ENCODE data around the gene EFCAB11. TPM values are rescaled to one million over a fixed set of nuclear protein-coding genes. Genes with fewer than 3 reads are reported as not detected.
A peak's percentile ranks its signal among the peaks of the same experiment; 100 is the strongest.

Gene EFCAB11
- total RNA-seq, 4 donors from 2014 or later: 4.1 to 21.0 (median 5.6) TPM; not detected in 1

DNA sequence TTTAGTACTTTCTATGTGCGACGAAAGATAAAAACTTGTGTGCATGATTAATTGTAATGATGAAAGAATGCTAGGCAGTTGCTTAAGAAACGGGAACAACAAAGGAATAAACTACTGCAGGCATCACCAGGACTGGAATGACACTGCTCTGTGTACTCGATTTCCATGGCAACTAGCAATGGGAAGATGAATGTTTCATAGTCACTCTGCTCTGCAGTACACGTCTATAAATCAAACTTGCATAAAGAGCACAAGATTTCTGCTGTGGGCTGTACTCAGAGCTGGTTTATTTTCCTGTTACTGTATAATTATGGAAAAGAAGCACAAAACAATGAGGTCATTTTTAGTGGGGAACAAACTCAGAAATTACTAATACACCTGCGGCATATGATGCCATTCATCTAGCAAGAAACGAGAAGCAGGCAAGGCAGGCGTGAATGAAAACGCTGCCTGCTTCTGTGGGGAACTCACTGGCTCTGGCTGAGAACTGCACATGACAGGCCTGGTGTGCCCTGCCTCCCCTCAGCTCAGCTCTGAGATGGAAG, 41.8 kb downstream of the EFCAB11 start:
- peak overlapping the region; percentile 46 to 71 for H3K27ac ChIP-seq
- no peaks in the 10 kb centered on the region for H3K9me3 ChIP-seq
- intact Hi-C loops (cut with DNase I; ENCODE audit: low total_unique reads): loop anchor here (10.0 kb wide), 1 partner anchor 878 kb away; no protein-coding TSS in a partner anchor
- H3K4me1 ChIP-seq: peaks cover 0 to 4% of the 10 kb centered on the region in 2 donors
- DNase-seq: peak; percentile 45 to 58
- H3K4me3 ChIP-seq: no peak overlapping the region
- no peaks in the 10 kb centered on the region for H3K27me3 ChIP-seq
- H3K36me3 ChIP-seq: no peaks in the 10 kb centered on the region
- no peak for TF ChIP-seq POLR2A (IDR thresholded peaks at IDR 0.05)
- TF ChIP-seq, protein P1, sequence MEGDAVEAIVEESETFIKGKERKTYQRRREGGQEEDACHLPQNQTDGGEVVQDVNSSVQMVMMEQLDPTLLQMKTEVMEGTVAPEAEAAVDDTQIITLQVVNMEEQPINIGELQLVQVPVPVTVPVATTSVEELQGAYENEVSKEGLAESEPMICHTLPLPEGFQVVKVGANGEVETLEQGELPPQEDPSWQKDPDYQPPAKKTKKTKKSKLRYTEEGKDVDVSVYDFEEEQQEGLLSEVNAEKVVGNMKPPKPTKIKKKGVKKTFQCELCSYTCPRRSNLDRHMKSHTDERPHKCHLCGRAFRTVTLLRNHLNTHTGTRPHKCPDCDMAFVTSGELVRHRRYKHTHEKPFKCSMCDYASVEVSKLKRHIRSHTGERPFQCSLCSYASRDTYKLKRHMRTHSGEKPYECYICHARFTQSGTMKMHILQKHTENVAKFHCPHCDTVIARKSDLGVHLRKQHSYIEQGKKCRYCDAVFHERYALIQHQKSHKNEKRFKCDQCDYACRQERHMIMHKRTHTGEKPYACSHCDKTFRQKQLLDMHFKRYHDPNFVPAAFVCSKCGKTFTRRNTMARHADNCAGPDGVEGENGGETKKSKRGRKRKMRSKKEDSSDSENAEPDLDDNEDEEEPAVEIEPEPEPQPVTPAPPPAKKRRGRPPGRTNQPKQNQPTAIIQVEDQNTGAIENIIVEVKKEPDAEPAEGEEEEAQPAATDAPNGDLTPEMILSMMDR (IDR thresholded peaks at IDR 0.05): no peak

DNA sequence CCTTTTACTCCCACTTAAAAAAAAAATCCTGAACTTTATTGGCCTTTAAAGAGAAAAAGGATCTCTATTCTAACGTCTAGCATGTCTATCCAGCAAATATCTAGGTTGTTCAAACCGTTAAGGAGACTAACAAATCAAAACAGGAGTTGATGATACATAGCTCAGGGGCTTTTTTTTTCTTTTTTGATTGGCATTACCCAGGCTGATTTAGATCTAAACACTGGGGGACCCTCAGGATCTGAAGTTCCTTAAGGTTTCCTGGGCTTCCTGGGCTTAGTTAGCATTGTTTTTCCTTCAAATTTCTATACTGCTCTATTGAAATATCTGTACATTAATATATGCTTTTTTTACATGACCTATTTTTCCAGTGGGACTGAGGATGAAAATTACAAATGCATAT, 42.3 kb downstream of the EFCAB11 start:
- no peaks in the 10 kb centered on the region for H3K36me3 ChIP-seq
- peak overlapping the region; percentile 10 to 71 for H3K27ac ChIP-seq
- H3K27me3 ChIP-seq: no peaks in the 10 kb centered on the region
- H3K9me3 ChIP-seq: no peaks in the 10 kb centered on the region
- no peak for DNase-seq
- TF ChIP-seq, protein P1 (IDR thresholded peaks at IDR 0.05): no peak
- TF ChIP-seq POLR2A (IDR thresholded peaks at IDR 0.05): no peak
- H3K4me1 ChIP-seq: peaks cover 0 to 4% of the 10 kb centered on the region in 2 donors
- H3K4me3 ChIP-seq: no peak overlapping the region
- intact Hi-C loops (cut with DNase I; ENCODE audit: low total_unique reads): loop anchor here (10.0 kb wide), 1 partner anchor 877 kb away; no protein-coding TSS in a partner anchor

DNA sequence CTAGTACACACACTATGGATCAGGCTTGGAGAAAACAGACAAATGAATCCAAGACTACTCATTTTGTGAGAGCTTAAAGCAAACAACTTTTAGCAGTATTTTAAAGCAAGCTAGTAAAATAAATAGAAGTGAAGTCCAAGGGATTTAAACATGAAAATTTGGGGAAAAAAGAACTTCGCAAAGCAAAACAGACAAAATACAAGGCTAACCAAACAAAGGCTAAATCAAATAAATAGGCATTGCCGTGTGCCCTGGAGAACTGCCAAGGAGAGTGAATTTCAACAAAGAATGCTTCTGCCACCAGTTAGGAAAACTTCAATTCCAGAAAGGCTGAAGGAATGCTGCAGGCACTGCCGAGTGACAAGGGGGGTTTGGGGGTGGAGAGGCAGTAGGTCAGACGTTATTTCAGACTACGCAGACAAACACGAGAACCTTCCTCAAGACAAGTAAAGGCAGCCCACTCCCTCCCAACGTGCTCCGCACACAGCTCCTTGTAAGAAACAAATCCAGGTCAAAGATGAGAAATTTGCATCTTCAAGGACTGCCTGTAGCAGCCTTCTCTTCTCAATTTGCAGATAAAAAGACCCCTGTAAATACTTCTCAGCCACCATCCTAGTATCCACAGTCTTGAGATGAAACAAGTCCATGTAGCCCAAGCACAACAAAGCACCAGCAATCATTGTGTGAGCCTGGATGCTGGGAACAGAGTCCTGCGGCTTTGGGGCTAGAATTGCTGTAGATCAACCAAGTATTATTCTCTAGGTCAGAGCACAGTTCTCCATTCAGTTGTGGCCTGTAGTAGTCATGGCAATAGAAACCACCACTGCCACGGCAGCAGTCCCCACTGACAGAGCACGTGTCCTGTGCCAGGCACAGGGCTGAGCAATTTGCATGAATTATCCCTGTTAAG, 43.3 kb downstream of the EFCAB11 start:
- Histone ChIP-seq H3K4me1 (peaks cover 0 to 4% of the 10 kb centered on the region in 2 donors), H3K36me3 (no peaks in the 10 kb centered on the region), H3K4me3 (no peak overlapping the region), H3K27me3 (no peaks in the 10 kb centered on the region), H3K9me3 (no peaks in the 10 kb centered on the region), H3K27ac (peak overlapping the region; percentile 10 to 71)
- intact Hi-C loops (cut with DNase I; ENCODE audit: low total_unique reads): loop anchor here (10.0 kb wide), 1 partner anchor 876 kb away; no protein-coding TSS in a partner anchor
- TF ChIP-seq, protein P1 (IDR thresholded peaks at IDR 0.05): no peak
- no peak for TF ChIP-seq POLR2A (IDR thresholded peaks at IDR 0.05)
- DNase-seq: peak in 1 of 2 donors; percentile 28

DNA sequence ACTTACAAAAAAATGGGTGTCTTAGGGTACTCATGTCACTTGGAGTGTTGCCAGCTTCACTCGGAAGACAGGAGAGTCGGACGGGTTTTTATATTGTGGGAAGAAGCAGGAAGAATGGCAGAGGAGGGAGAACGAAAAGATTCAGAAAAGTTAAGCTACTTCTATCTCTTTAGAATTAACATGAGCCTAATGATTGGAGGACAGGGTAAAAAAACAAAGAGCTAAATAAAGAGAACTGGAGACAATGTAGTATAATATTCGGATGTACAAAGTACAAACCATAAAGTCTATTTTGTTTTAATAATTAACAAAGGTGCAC, 43.9 kb downstream of the EFCAB11 start:
- H3K27me3 ChIP-seq: no peaks in the 10 kb centered on the region
- no peak for TF ChIP-seq POLR2A (IDR thresholded peaks at IDR 0.05)
- TF ChIP-seq, protein P1 (IDR thresholded peaks at IDR 0.05): no peak
- intact Hi-C loops (cut with DNase I; ENCODE audit: low total_unique reads): loop anchor here (10.0 kb wide), 1 partner anchor 876 kb away; no protein-coding TSS in a partner anchor
- H3K4me1 ChIP-seq: peaks cover 0 to 4% of the 10 kb centered on the region in 2 donors
- no peak overlapping the region for H3K4me3 ChIP-seq
- H3K36me3 ChIP-seq: no peaks in the 10 kb centered on the region
- no peaks in the 10 kb centered on the region for H3K9me3 ChIP-seq
- peak overlapping the region; percentile 10 to 71 for H3K27ac ChIP-seq
- DNase-seq: no peak

DNA sequence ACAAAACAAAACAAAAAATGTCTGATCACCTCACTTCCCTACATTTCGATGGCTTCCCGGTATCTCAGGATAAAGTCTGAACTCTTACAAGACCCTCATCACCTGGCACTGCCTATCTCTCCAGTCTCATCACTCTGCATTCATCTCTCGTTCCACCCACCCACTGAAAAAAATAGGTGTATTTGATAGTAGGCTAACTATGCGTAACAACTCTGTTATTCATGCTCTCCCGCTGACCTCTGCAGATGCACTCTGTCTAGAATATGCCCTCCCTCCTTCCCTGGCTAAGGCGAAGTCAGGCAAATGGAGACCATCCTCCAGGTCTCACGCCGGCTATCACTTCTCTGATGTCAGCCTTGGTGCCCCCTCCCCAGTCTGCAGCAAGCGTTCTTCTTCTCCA, 44.9 kb downstream of the EFCAB11 start:
- TF ChIP-seq POLR2A (IDR thresholded peaks at IDR 0.05): no peak
- TF ChIP-seq, protein P1 (IDR thresholded peaks at IDR 0.05): no peak
- no peak overlapping the region for H3K27ac ChIP-seq
- peaks cover 0 to 4% of the 10 kb centered on the region in 2 donors for H3K4me1 ChIP-seq
- H3K4me3 ChIP-seq: no peak overlapping the region
- DNase-seq: no peak
- H3K27me3 ChIP-seq: no peaks in the 10 kb centered on the region
- H3K9me3 ChIP-seq: no peaks in the 10 kb centered on the region
- intact Hi-C loops (cut with DNase I; ENCODE audit: low total_unique reads): no loop called here
- no peaks in the 10 kb centered on the region for H3K36me3 ChIP-seq
